ENCODE data around the gene SPRY2.
"Not testable (repeated sequence)": the region's sequence is repeated elsewhere in the genome, so short reads cannot be mapped to it uniquely, and the experiment has no call there.

Gene SPRY2

DNA sequence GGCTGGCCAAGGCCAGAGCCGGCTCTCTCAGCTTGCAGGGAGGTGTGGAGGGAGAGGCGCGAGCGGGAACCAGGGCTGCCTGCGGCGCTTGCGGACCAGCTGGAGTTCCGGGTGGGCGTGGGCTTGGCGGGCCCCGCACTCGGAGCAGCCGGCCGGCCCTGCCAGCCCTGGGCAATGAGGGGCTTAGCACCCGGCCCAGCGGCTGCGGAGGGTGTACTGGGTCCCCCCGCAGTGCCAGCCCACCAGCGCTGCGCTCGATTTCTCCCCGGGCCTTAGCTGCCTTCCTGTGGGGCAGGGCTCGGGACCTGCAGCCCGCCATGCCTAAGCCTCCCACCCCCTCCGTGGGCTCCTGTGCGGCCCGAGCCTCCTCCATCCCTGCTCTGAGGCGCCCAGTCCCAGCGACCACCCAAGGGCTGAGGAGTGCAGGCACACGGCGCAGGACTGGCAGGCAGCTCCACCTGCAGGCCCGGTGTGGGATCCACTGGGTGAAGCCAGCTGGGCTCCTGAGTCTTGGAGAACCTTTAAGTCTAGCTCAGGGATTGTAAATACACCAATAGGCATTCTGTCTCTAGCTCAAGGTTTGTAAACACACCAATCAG, 14.7 kb upstream of the SPRY2 start:
- DNase-seq (ENCODE audit: low read depth in 1 of 2, low spot score in 1 of 2): not testable (repeated sequence)

DNA sequence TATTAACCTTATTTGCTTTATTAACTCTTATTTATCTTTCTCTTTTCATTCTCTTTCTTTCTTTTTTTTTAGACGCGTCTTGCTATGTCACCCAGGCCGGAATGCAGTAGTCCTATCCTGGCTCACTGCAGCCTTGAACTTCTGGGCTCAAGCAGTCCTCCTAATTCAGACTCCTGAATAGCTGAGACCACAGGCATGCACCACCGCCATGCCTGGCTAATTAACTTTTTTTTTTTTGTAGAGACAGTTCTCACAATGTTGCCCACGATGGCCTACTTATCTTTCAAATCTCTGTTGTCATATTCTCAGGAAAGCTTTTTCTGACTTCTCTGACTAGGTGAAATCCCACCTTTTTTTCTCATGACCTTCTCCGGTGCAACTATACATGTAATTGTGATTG, 7.8 kb upstream of the SPRY2 start:
- no peak for DNase-seq (ENCODE audit: low read depth in 1 of 2, low spot score in 1 of 2)

GRCh38 chr13:80348314-80348713, 7.4 kb upstream of the SPRY2 start:
- DNase-seq (ENCODE audit: low read depth in 1 of 2, low spot score in 1 of 2): no peak

DNA sequence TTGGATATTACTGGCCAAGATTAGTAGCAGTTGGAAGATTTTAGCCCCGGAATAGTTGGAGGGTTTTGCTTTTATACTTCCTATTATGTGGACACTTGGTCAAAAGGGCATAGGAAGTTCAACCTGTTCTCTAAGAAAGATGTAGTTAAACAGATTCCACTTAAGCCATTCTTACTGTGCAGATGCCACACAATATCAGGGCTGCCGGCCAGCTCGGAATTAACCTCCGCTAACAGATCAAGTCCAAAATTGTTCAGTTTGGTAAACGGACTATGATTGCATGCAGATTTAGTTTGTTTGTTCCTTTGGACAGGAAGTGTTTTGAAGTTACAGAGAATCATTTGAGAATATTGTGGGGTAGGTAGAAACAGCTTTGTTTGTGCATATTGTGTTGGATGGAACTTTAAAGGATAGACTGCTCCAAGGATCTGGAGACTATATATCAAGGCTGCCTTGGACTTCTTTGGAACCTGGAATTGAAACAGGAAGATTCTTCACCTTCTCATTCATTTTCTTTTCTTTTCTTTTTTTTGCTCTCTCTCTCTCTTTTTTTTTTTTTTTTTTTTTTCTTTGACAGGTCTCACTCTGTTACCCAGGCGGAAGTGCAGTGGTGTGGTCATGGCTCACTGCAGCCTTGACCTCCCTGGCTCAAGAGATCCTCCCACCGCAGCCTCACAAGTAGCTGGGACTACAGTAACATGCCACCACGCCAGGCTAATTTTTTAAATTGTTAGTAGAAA, 5.0 kb upstream of the SPRY2 start:
- no peak for DNase-seq (ENCODE audit: low read depth in 1 of 2, low spot score in 1 of 2)

DNA sequence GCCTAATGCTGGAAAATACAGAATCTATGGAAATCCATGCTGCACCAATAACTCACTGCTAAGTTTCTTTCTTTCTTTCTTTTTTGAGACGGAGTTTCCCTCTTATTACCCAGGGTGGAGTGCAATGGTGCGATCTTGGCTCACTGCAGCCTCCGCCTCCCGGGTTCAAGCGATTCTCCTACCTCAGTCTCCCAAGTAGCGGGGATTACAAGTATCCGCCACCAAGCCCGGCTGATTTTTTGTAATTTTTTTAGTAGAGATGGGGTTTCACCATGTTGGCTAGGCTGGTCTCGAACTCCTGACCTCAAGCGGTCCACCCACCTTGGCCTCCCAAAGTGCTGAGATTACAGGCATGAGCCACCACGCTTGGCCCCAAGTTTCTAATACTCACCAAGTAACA, 3.1 kb upstream of the SPRY2 start:
- DNase-seq (ENCODE audit: low read depth in 1 of 2, low spot score in 1 of 2): not testable (repeated sequence)

DNA sequence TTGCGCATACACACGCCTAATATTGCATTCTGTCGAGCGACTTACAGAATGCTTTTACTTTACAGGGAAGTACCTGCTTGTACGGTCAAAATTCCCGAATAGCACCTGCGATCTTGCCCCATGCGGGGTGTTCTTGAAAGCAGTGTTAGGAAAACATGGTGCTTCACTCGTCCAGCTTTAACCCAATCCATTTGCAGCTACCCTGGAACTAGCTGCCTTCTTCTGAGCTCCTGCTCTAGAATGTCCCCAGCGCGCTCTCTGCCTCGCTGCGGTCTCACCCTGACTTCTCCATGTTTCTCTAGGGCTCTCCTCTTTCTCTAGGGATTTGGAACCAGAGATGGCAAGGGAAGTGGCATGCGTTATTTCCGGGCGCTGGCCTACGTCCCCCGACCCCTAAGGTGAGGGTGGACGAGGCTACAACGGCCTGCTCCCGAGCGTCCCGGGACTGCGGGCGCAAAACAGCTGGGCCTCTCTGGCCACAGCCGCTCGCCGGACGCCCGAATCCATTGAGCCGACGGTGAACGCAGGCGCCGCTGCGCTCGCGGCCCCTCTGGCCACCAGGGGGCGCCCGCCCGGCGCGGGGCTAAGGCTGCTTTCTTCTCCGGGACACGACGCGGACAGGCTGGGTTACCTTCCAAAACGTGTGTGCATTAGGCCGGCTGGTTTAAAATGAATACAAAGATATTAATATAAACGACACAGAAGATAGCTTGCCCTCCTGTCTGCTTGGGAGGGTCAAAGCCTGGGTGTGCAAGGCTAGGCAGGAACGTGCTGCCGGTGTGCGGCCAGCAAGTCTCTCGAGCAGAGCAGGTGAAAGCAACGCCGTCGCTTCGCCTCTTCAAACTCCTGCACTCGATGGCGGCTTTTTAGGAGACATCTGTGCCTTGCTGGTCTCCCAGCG, 1.8 kb upstream of the SPRY2 start:
- peak in 1 of 2 donors; percentile 47 for DNase-seq (ENCODE audit: low read depth in 1 of 2, low spot score in 1 of 2)

DNA sequence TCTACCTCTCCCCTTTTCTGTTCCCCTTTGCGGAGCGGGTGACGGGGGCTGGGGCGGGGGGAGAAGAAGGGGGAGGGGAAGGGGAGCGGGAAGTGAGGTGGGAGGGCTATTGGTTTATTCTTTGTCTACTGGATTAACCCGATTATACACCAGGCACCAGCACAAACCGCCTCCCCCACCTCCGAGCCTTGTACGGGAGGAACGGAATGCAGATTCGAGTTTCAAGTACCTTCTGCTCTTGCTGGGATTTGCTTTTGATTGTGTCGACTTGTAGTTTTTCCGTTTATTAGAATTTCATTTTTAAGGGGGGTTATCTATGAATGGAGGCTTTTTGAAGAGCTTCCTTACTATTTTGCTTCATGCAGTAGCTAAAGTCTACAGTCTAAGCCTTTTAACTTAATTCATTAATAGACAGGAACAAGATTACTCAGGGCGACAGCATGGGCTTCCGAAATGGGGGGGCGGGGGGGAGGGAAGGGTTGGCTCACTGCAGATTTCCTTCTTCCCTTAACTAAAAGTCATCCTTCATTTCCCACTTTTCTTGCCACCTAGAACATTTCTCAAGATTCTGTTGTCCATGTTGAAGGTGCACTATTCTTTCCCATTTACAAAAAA, 937 bp upstream of the SPRY2 start:
- DNase-seq (ENCODE audit: low read depth in 1 of 2, low spot score in 1 of 2): no peak

DNA sequence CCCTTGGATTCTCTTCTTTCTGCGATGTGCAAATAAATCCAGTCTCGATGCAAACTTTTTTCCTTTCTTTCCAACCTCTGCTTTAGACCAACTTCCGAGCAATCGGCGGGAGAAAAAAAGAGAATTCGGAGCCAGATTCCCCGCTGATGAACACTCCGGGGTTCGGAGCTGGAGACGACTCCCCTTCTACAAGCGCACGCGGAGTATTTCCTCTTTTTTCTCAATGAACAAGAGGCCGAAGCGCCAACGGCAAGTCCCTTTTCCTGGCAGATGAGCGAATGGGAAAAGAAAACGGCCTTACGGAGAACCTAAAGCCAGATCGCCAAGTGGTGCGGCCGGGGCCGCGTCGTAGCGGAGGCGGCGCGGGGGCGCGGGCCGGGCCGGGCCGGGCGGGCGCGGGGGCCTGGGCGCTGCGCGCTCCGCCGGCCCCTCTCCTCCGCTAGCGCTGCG, 250 bp downstream of the SPRY2 start:
- DNase-seq (ENCODE audit: low read depth in 1 of 2, low spot score in 1 of 2): no peak

GRCh38 chr13:80339912-80340650, 845 bp downstream of the SPRY2 start:
- no peak for DNase-seq (ENCODE audit: low read depth in 1 of 2, low spot score in 1 of 2)

GRCh38 chr13:80339563-80339911, 1.4 kb downstream of the SPRY2 start:
- no peak for DNase-seq (ENCODE audit: low read depth in 1 of 2, low spot score in 1 of 2)

GRCh38 chr13:80338781-80339562, 2.0 kb downstream of the SPRY2 start:
- no peak for DNase-seq (ENCODE audit: low read depth in 1 of 2, low spot score in 1 of 2)

DNA sequence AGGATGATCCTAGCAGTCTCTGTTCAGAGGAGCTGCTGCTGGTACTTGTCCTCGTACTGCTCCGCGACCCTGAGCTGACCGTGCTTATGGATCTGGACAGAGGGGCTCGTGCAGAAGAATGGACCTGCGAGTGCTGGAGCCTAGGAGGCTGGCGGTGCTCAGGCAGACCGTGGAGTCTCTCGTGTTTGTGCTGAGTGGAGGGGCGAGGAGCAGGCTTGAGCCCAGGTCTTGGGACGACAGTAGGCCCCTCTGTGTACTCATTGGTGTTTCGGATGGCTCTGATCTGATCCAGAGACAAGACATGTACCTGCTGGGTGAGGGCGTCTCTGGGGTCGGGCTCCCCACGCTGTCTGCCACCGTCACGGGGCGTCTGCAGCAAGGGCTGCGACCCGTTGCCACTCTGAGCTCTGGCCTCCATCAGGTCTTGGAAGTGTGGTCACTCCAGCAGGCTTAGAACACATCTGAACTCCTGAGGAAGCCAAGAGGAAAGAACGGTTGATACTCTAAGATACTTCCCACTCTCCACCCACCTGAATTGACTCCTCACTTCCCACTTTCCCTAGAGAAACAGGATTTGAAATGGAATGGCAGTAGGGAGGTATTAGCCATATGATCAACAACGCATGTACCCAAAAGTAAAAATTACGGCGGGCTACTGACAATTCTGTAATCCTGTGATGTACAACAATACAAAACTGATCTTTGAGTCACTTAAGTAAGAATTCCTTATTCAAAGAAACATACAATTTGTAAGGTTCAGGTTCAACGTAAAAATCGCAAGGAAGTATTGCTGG, 3.4 kb downstream of the SPRY2 start:
- no peak for DNase-seq (ENCODE audit: low read depth in 1 of 2, low spot score in 1 of 2)

- no peak for DNase-seq (ENCODE audit: low read depth in 1 of 2, low spot score in 1 of 2)
These were observed 4.1 kb downstream of the SPRY2 start for GRCh38 chr13:80336776-80337287.

DNA sequence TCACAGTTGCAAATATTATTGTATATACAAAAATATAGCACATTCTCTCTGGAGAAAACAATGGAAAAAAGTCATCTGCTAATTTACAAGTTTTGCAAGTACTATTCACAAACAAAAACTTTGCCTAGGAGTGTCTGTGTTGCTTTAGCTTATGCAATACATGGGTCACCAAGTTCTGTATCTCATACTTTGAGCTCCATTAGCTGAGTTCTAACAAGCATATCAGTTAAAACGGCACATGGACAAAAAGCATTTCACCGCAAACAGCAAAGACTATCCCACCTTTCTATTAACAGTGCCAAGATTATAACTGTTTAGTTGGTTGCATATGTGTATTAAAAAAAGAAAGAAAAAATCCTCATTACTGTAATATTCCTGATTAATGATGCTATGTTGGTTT, 4.6 kb downstream of the SPRY2 start:
- DNase-seq (ENCODE audit: low read depth in 1 of 2, low spot score in 1 of 2): no peak

GRCh38 chr13:80334597-80335260, 6.2 kb downstream of the SPRY2 start:
- no peak for DNase-seq (ENCODE audit: low read depth in 1 of 2, low spot score in 1 of 2)

DNA sequence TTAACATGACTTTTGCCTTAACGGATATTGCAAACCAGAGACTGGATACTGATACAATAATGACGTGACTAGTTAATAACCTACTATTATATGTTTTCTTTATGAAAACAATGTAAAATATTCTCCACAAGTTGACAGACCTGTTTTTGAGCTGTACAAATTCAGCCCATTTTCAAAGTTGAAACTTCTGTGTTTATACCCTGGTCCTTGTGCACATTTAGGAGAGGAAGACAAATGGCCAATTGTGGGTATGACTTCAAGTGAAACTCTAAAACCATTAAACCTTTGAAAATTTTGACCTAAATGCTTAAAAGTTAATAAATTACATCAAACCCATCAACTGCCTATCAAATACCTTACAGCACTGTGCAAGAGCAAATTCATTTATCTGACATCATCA, 8.9 kb downstream of the SPRY2 start:
- DNase-seq (ENCODE audit: low read depth in 1 of 2, low spot score in 1 of 2): no peak

DNA sequence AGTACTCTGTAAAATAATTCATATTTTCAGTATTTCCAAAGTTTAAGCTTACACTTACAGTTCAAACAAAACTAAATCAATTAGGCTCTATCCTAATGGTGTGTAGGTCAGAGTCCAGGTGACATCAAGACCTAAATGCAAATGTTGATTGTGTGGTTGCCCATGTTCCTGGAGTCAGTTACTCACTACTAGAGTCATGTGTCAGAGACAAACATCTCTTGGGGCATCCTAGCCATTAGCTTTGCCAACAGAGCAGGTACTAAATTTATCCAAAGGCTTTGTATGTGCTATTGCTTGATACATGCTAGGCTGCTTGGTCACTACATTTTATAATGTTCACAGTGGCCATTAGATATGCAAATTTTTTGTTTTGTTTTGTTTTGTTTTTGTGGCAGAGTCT, 11.7 kb downstream of the SPRY2 start:
- DNase-seq (ENCODE audit: low read depth in 1 of 2, low spot score in 1 of 2): no peak

- no peak for DNase-seq (ENCODE audit: low read depth in 1 of 2, low spot score in 1 of 2)
These were observed 21.9 kb downstream of the SPRY2 start for GRCh38 chr13:80319004-80319403.
